ENCODE results near the gene TEK.
A peak's percentile ranks its signal among the peaks of the same experiment; 100 is the strongest.

The TEK gene

DNA sequence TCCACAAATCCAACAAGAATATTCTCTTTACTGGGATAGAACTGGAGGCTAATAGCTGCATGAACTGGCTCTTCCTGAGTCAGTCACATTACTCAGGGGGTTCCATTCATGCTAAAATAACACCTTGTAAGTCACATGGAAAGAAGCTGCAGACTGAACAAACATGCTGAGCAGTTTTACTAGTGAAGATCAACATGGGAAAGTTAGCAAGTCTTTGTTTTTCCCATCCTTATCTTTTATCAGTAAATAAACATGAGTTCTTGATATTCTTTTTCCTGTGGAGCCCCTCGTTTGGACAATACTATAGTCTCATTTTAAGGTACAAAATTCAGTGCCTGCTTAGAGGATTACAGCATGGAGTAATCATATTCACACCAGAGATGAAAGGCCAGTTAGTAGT, 43.7 kb upstream of the TEK start:
- no peak overlapping the region for H3K27ac ChIP-seq (ENCODE audit: extremely low read depth, low read depth, low read length)
- TF ChIP-seq, protein P1, sequence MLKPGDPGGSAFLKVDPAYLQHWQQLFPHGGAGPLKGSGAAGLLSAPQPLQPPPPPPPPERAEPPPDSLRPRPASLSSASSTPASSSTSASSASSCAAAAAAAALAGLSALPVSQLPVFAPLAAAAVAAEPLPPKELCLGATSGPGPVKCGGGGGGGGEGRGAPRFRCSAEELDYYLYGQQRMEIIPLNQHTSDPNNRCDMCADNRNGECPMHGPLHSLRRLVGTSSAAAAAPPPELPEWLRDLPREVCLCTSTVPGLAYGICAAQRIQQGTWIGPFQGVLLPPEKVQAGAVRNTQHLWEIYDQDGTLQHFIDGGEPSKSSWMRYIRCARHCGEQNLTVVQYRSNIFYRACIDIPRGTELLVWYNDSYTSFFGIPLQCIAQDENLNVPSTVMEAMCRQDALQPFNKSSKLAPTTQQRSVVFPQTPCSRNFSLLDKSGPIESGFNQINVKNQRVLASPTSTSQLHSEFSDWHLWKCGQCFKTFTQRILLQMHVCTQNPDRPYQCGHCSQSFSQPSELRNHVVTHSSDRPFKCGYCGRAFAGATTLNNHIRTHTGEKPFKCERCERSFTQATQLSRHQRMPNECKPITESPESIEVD (tag by site-specific recombination; IDR thresholded peaks at IDR 0.05) = peak; percentile 50
- TF ChIP-seq, protein P2, sequence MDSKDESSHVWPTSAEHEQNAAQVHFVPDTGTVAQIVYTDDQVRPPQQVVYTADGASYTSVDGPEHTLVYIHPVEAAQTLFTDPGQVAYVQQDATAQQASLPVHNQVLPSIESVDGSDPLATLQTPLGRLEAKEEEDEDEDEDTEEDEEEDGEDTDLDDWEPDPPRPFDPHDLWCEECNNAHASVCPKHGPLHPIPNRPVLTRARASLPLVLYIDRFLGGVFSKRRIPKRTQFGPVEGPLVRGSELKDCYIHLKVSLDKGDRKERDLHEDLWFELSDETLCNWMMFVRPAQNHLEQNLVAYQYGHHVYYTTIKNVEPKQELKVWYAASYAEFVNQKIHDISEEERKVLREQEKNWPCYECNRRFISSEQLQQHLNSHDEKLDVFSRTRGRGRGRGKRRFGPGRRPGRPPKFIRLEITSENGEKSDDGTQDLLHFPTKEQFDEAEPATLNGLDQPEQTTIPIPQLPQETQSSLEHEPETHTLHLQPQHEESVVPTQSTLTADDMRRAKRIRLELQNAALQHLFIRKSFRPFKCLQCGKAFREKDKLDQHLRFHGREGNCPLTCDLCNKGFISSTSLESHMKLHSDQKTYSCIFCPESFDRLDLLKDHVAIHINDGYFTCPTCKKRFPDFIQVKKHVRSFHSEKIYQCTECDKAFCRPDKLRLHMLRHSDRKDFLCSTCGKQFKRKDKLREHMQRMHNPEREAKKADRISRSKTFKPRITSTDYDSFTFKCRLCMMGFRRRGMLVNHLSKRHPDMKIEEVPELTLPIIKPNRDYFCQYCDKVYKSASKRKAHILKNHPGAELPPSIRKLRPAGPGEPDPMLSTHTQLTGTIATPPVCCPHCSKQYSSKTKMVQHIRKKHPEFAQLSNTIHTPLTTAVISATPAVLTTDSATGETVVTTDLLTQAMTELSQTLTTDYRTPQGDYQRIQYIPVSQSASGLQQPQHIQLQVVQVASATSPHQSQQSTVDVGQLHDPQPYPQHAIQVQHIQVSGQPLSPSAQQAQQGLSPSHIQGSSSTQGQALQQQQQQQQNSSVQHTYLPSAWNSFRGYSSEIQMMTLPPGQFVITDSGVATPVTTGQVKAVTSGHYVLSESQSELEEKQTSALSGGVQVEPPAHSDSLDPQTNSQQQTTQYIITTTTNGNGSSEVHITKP (tag by site-specific recombination; IDR thresholded peaks at IDR 0.05) = peak; percentile 36
- no peak for TF ChIP-seq ZBTB48 (tag by site-specific recombination; IDR thresholded peaks at IDR 0.05)
- no peak for TF ChIP-seq ZNF76 (tag by site-specific recombination; IDR thresholded peaks at IDR 0.05; ENCODE audit: borderline replicate concordance, low read depth)
- TF ChIP-seq, protein P3, sequence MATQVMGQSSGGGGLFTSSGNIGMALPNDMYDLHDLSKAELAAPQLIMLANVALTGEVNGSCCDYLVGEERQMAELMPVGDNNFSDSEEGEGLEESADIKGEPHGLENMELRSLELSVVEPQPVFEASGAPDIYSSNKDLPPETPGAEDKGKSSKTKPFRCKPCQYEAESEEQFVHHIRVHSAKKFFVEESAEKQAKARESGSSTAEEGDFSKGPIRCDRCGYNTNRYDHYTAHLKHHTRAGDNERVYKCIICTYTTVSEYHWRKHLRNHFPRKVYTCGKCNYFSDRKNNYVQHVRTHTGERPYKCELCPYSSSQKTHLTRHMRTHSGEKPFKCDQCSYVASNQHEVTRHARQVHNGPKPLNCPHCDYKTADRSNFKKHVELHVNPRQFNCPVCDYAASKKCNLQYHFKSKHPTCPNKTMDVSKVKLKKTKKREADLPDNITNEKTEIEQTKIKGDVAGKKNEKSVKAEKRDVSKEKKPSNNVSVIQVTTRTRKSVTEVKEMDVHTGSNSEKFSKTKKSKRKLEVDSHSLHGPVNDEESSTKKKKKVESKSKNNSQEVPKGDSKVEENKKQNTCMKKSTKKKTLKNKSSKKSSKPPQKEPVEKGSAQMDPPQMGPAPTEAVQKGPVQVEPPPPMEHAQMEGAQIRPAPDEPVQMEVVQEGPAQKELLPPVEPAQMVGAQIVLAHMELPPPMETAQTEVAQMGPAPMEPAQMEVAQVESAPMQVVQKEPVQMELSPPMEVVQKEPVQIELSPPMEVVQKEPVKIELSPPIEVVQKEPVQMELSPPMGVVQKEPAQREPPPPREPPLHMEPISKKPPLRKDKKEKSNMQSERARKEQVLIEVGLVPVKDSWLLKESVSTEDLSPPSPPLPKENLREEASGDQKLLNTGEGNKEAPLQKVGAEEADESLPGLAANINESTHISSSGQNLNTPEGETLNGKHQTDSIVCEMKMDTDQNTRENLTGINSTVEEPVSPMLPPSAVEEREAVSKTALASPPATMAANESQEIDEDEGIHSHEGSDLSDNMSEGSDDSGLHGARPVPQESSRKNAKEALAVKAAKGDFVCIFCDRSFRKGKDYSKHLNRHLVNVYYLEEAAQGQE (tag by site-specific recombination; IDR thresholded peaks at IDR 0.05) = no peak
- TF ChIP-seq ZNF155 (tag by site-specific recombination; IDR thresholded peaks at IDR 0.05) = no peak
- no peak overlapping the region for H3K4me3 ChIP-seq (ENCODE audit: low read depth, low read length)
- ChIA-PET CTCF (no interaction called here), POLR2A (no interaction called here)
- peaks cover 0 to 4% of the 10 kb centered on the region in 2 experiments; a peak in 1 of 3 replicates for H3K36me3 ChIP-seq (ENCODE audit: control insufficient read depth in 2 of 2, insufficient read depth in 1 of 2, low read length in 2 of 2)
- peaks cover 9% of the 10 kb centered on the region for H3K4me1 ChIP-seq (ENCODE audit: control insufficient read depth, insufficient read depth, low read length)
- H3K9me3 ChIP-seq (ENCODE audit: control insufficient read depth, insufficient read depth, low read depth, low read length) = no peaks in the 10 kb centered on the region

DNA sequence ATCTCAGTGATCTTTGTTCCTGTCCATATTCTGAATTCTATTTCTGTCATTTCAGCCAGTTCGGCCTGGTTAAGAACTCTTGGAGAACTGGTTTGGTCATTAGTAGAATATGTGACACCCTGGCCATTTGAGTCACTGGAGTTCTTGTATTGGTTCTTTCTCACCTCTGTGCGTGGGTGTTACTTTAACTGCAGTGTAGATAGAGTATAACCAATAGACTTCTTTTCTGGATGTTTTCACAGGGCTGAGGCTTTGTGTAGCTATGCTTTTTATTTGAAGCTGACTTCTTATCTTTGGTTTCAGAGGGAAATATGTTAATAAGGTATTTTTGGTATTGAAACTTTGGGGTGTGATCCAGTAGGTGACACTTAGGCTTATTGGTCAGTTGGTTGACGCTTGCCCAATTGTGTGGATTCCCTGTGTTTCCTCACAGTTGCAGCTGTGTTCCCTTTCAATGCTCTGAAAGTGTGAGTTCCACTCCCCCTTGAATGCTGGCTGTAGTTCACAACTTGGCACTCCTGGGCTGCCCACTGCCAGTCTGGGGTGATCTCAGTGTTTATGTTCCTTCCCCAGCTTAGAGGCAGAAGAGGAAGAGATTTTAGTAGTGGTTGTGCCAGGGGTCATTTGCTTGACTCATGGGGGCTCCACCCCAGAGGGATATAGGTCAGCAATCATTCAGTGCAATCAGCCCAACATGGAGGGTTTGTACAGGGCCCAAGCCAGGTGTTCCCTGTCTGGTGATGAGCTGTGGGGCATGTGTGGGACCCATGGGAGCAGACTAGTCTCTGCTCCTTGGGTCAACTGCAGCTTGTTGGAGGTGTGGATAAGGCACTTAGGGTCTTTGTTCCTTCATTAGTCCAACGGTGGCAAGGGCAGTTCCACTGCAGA, 34.9 kb upstream of the TEK start:
- H3K4me1 ChIP-seq (ENCODE audit: control insufficient read depth, insufficient read depth, low read length) = 0 out of 2 replicates have a peak, but pooled peaks cover 2% of the 10 kb centered on the region
- ChIA-PET CTCF (interaction anchor here (0.6 kb wide), 1 partner anchor 19 kb away, joined by 3 read pairs; no protein-coding TSS in a partner anchor), POLR2A (no interaction called here)
- no peaks in the 10 kb centered on the region for H3K36me3 ChIP-seq (ENCODE audit: control insufficient read depth in 2 of 2, insufficient read depth in 1 of 2, low read length in 2 of 2)
- TF ChIP-seq ZSCAN30 (tag by site-specific recombination; IDR thresholded peaks at IDR 0.05) (no peak), ZNF2 (tag by site-specific recombination; IDR thresholded peaks at IDR 0.05) (no peak), ZNF112 (tag by site-specific recombination; IDR thresholded peaks at IDR 0.05) (no peak), KLF1 (tag by site-specific recombination; IDR thresholded peaks at IDR 0.05) (no peak), ZNF146 (tag by site-specific recombination; IDR thresholded peaks at IDR 0.05) (no peak), HOXC10 (CRISPR knock-in tag; IDR thresholded peaks at IDR 0.05) (no peak), BCL11B (tag by site-specific recombination; IDR thresholded peaks at IDR 0.05; ENCODE audit: low read depth) (no peak), ZNF777 (tag by site-specific recombination; IDR thresholded peaks at IDR 0.05; ENCODE audit: borderline replicate concordance) (no peak)
- TF ChIP-seq, protein P4, sequence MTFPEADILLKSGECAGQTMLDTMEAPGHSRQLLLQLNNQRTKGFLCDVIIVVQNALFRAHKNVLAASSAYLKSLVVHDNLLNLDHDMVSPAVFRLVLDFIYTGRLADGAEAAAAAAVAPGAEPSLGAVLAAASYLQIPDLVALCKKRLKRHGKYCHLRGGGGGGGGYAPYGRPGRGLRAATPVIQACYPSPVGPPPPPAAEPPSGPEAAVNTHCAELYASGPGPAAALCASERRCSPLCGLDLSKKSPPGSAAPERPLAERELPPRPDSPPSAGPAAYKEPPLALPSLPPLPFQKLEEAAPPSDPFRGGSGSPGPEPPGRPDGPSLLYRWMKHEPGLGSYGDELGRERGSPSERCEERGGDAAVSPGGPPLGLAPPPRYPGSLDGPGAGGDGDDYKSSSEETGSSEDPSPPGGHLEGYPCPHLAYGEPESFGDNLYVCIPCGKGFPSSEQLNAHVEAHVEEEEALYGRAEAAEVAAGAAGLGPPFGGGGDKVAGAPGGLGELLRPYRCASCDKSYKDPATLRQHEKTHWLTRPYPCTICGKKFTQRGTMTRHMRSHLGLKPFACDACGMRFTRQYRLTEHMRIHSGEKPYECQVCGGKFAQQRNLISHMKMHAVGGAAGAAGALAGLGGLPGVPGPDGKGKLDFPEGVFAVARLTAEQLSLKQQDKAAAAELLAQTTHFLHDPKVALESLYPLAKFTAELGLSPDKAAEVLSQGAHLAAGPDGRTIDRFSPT (tag by site-specific recombination; IDR thresholded peaks at IDR 0.05) = no peak
- TF ChIP-seq, protein P5, sequence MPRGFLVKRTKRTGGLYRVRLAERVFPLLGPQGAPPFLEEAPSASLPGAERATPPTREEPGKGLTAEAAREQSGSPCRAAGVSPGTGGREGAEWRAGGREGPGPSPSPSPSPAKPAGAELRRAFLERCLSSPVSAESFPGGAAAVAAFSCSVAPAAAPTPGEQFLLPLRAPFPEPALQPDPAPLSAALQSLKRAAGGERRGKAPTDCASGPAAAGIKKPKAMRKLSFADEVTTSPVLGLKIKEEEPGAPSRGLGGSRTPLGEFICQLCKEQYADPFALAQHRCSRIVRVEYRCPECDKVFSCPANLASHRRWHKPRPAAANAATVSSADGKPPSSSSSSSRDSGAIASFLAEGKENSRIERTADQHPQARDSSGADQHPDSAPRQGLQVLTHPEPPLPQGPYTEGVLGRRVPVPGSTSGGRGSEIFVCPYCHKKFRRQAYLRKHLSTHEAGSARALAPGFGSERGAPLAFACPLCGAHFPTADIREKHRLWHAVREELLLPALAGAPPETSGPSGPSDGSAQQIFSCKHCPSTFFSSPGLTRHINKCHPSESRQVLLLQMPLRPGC (tag by site-specific recombination; IDR thresholded peaks at IDR 0.05) = no peak
- TF ChIP-seq, protein P6, sequence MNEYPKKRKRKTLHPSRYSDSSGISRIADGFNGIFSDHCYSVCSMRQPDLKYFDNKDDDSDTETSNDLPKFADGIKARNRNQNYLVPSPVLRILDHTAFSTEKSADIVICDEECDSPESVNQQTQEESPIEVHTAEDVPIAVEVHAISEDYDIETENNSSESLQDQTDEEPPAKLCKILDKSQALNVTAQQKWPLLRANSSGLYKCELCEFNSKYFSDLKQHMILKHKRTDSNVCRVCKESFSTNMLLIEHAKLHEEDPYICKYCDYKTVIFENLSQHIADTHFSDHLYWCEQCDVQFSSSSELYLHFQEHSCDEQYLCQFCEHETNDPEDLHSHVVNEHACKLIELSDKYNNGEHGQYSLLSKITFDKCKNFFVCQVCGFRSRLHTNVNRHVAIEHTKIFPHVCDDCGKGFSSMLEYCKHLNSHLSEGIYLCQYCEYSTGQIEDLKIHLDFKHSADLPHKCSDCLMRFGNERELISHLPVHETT (tag by site-specific recombination; IDR thresholded peaks at IDR 0.05) = no peak
- no peak overlapping the region for H3K4me3 ChIP-seq (ENCODE audit: low read depth, low read length)
- H3K27ac ChIP-seq (ENCODE audit: extremely low read depth, low read depth, low read length) = no peak overlapping the region
- H3K9me3 ChIP-seq (ENCODE audit: control insufficient read depth, insufficient read depth, low read depth, low read length) = no peaks in the 10 kb centered on the region

Data from HEK293 (cell line).